ENCODE results near the gene ARHGAP26.
"Not testable (repeated sequence)": the region's sequence is repeated elsewhere in the genome, so short reads cannot be mapped to it uniquely, and the experiment has no call there.

The ARHGAP26 gene

GRCh38 chr5:143199843-143200242, 429.7 kb downstream of the ARHGAP26 start:
- DNase-seq: no peak

DNA sequence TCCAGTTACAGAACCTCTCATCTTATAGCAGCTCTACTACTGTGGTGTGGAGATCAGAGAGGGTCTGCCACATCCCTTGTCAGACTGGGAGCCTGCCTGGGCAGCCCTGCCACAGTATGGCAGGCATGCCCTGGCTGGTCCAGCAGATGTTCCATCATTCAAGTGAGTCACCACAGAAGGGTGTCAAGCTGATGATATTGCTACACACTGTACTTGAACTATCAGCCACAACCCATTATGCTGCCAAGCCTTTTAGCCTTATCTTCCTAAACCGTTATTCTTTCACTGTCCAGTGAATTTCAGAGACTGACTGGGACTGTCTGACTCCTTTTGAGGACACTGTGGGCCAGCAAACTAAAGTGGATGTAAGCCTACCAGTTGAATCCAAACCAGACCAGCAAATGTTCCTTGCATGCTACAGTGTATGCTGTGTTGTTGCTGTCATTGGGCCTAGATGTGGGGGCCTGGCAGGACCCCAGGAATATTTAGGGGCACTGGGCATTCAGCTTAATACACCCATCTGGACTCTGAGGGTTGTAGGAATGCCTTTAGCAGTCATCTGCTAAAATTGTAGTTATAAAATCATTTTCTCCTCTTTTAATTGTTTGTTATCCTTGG, 430.7 kb downstream of the ARHGAP26 start:
- no peak for DNase-seq

DNA sequence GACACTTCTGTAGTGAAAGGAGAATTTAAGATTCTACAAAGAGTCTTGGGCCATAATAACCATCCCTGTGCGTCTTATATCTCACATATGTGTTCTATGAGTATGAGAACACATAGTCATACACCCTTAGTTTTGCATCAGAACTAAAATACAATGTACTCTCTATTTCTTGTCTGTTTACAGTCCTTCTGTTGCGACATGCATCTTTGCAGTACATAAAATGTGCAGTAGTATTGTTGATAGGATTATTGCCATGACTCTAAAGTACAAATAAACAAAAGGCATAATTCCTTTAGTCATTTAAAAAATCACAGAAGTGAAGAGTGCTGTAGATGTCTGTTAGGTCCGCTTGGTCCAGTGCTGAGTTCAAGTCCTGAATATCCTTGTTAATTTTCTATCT, 431.4 kb downstream of the ARHGAP26 start:
- no peak for DNase-seq

DNA sequence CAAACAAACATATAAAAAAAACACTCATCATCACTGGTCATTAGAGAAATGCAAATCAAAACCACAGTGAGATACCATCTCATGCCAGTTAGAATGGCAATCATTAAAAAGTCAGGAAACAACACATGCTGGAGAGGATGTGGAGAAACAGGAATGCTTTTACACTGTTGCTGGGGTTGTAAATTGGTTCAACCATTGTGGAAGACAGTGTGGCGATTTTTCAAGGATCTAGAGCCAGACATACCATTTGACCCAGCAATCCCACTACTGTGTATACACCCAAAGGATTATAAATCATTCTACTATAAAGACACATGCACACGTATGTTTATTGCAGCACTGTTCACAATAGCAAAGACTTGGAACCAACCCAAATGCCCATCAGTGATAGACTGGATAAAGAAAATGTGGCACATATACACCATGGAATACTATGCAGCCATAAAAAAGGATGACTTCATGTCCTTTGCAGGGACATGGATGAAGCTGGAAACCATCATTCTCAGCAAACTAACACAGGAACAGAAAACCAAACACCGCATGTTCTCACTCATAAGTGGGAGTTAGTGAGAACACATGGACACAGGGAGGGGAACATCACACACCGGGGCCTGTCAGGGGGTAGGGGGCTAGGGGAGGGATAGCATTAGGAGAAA, 433.3 kb downstream of the ARHGAP26 start:
- DNase-seq: not testable (repeated sequence)

DNA sequence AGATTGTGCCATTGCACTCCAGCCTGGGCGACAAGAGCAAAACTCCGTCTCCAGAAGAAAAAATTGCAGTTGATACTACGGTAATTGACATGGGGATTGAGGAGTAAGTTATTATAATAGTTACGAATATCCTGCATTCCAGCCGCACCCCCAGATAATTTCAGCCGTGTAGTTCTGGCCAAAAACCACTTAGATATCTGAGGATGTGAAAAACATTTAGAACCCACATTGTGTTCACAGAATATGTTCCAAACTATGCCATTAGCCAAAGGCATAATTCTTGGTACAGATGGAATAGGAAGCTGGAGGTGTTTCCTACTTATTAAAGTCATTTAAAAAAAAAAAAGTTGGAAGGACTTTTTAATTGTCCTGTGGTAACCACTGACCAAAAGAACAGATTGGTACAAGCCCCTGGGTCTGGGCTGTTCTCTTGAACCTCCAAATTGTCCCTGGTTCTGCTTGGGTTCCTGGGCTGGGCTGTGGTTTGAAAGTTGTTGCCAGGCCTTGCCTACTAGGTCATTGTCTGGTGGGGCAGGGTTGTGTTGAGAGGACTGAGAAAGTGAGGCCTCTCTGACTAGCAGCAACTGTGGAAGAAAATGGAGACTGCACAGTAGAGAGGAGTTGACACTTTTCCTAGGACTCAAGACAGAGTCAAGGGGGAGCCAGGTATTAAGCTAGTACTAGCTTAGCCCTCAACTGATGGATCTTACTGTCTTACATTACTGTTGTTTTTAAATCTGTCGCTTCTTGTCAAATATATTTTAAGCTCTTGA, 434.5 kb downstream of the ARHGAP26 start:
- no peak for DNase-seq

- DNase-seq: no peak
Measured at GRCh38 chr5:143205386-143205785, 435.2 kb downstream of the ARHGAP26 start.

DNA sequence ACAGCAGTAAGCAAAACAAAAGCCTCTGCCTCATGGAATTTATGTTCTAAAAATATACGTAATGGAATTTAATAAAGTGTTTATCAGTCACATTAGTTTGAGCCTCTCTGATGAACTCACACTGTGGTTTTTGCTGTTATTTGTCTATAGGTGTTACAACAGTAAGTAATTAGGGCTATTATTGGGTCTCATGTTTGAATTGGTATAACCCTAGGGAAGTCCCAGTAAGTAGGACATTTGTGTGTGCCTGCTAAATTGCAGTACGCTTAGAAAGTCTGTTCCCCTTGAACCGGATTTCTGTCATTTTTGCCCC, 435.7 kb downstream of the ARHGAP26 start:
- no peak for DNase-seq

DNA sequence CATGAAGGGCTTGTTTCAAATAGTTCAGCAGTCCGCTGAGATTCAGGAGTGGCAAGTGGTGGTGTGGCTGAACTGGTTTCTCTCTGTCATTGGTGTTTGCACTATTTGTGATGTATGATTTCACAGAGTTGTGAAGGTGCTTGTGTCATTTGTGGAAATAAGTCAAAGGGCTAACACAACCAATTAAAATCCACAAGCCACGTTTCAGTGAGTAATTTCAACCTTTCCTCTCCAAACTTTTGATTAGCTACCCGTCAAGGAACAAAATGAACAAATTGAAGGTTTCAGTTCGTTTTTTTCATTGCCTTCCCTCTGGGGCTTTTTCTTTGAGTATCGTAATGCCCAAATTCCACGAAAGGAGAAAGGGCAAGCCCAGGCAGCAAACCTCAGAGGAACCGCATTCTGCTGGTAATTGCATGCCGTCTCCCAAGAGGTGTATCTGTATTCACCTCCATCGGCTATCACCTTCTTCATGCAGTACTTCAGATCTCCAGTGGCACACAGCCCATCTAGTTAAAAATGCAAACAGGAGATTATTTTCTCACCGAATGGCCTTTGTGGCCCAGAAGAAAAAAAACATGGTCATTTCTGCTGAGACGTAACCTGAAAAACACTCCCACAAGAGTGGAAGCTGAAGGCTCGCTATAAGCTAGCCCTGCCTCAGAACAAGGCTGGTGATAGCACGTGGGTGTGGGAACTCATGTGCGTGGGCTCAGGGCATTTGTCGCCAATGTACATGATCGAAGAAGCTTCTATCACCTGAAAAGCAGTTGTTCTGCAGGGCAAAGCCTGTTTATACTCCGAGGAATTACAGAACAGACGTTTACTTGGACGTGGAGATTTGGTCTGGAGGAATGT, 436.2 kb downstream of the ARHGAP26 start:
- DNase-seq: no peak

DNA sequence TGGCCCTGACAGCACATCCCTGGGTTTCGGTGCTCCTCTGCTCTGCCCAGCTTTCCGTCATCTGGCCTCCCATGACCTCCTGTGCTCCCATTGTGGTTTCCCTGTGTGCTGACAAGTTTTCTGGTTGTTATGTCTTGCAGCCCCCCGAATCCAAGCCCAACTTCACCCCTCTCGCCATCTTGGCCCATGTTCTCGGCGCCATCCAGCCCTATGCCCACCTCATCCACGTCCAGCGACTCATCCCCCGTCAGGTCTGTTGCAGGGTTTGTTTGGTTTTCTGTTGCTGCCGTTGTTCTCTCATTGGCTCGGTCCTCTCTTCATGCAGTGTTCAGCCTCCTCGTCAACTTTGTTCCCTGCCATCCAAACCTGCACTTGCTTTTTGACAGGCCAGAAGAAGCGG, 436.9 kb downstream of the ARHGAP26 start:
- DNase-seq: no peak

DNA sequence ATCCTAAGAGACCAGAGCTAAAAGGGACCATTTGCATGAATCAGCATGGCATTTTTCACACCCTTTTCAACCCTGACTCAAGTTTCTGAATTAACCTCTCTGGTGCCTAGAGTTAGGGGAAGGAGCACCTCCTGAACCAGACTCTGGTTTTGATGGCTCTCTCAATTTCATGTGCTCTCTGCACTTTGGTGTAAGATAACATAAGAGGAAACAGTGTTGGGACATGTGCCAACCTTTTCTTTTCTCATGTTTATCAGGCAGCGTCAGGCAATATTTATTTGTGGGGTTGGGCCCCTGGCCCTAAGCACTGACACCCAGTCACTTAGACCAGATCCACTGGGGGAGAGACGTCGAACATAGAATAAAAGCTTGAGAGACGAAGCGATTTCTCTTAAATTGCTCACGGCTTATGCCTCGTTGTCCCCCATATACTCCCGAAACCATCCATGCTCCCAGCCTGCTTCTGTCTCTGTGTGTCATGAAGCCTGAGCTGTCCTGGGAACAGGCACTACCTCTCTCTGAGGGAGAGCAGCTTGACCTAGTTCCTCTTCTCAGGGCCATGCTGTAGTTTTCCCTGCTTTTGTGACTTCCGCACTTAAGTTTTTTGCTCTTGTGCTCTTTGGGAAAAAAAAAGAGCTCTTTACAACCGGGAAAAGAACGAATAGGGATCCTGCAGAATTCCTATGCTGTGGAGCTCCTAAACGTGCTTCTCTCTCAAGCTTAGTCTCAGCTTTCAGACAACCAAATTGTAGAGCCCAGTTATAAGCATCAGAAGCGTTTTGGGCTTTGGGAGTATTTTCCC, 437.6 kb downstream of the ARHGAP26 start:
- DNase-seq: no peak

DNA sequence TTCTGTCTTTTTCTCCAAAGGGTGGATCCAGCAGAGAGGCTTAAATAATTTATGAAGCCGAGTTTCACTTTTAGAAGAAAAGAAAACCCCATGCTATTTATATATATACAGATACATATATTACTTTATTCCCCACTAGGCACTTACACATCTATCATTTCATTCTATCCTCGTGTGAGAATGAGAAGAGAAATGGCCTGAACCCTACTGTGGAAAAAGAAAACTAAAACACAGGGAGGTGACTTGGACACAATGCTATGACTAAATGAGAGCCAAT, 438.1 kb downstream of the ARHGAP26 start:
- DNase-seq: no peak

DNA sequence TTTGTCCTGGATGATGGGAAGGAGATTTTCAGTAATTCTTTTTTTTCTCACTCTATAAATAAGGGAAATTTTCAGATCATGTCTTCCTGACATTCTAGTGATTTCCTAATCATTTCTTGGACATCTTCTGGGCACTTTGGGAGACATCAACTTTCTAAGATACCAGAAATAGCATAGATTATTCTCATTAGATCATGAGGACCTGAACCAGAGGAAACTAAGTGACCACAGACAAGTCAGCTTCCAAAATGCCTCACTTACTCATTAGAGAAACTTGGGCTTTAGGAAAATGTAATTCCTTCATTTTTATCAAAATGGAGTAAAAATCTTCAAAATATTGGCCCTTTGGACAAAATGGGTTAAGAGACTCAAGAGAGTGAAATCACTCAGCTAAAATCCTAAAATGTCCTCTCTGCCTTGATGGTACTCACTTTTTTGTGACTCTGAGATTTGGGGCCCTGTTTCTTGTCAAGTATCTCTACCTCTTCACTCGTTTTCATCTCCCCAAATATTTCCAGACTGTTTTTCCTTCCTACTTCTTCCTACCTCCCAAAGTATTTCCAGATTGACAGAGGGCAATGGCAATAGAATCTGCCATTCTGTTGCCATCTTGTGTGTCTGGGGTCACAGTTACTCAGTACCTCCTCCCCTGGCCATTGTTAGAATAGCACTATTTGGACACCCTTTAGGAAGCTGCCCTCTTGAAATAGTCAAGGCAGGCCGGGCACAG, 438.8 kb downstream of the ARHGAP26 start:
- DNase-seq: no peak

DNA sequence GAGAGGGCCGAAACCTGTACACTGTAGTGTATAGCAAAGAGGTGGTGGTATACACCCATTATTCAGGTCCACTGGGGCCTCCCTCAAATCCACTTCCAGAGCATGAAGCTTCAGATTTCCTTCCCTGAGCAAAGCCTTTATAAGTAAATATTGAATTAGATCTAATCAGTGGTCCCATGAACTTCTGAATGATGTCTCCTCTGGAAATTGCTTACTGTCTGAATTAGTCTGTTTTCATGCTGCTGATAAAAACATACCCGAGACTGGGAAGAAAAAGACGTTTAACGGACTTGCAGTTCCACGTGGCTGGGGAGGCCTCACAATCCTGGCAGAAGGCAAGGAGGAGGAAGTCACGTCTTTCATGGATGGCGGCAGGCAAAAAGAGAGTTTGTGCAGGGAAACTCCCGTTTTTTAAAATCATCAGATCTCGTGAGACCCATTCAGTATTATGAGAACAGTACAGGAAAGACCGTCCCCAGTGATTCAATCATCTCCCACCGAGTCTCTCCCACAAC, 439.8 kb downstream of the ARHGAP26 start:
- DNase-seq: no peak

DNA sequence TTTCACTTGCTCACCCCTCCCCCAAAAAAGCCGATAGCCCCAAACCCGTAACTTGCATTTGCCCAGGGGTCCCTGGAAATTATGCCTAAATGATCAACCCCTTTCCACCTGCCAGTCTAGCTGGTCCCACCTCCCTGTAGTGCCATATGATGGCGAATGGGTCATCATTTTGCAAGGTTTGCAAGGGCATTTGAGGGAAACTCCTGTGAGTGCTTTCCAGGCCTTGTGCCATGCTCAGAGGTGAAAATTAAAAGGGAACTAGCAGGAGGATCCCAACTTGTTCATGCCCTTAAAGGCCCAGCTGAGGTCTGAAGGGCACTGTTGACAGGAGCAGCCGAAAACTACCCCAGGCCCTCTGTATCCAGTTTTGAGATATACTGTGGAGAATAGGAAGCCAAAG, 440.4 kb downstream of the ARHGAP26 start:
- no peak for DNase-seq

GRCh38 chr5:143212261-143212660, 442.1 kb downstream of the ARHGAP26 start:
- DNase-seq: no peak

GRCh38 chr5:143213231-143213850, 443.2 kb downstream of the ARHGAP26 start:
- DNase-seq: no peak

DNA sequence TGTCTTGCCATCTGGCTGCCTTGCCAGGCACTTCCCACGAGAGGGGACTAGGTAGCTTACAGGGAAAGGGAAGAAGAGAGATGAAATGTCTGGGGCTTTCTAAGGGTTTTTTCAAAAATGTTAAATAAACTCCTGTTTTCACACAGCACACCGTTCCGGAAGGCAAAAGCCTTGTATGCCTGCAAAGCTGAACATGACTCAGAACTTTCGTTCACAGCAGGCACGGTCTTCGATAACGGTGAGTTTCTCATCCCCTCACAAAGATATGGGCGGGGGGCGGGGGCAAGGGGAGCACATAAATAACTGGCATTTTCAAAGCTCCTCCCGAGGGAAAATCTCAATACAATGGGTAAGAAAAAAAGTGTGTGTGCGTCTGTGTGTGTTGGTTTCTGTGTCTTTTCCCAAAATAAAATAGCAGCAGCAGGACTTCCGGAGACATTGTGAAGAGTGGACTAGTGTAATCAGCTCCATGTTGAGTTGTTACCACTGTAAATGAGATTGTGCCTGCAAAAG, 443.7 kb downstream of the ARHGAP26 start:
- no peak for DNase-seq

DNA sequence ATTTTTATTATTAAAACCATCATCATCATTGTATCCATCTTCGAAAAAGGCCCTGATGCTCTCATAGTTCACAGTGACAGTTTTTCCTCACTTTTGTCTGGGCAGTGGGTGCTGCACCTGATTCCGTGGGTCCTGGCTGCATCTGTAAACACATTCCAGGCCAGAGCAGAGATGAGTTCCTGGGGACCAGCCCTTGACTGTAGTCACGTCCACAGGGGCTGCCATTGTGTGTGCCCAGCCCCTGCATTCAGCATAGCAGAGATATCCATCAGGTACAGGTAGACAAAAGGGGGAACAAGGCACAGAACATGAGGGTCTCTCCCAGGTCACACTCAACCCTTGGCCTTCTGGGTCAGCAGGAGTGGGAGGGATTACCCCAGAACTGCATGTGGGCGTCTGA, 444.3 kb downstream of the ARHGAP26 start:
- DNase-seq: no peak

DNA sequence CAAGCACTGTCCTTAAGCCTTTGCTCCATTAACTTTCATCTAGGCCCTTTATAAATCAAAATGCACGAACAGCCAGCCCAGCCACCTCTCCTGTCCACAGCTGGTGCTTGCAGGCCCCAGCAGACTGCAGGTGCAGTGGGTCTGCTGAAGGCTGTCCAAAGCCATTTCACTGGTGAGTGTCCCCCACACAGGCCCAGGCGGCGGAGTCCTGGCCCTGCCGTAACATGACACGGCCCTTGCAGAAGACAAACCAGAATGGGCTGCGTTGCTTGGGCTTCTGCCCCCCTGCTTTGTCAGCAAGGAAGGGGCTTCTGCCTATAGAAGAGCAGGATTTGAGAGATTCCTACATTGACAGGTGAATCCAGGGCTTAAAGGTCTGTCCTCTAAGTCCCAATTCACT, 444.7 kb downstream of the ARHGAP26 start:
- no peak for DNase-seq

DNA sequence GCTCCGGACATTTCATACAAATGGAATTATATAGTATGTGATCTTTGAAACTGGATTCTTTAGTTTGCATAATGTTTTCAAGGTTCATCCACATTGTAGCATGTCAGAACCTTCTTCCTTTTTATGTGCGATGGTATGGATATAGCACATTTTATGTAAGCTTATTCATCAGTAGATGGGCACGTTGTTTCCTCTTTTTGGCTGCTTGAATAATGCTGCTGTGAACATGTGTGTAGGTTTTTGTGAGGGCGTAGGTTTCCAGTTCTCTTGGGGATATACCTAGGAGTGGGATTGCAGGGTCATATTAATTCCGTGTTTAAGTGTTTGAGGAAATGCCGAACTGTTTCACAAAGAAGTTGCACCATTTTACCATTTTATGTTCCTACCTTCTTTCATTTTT, 445.5 kb downstream of the ARHGAP26 start:
- DNase-seq: no peak

DNA sequence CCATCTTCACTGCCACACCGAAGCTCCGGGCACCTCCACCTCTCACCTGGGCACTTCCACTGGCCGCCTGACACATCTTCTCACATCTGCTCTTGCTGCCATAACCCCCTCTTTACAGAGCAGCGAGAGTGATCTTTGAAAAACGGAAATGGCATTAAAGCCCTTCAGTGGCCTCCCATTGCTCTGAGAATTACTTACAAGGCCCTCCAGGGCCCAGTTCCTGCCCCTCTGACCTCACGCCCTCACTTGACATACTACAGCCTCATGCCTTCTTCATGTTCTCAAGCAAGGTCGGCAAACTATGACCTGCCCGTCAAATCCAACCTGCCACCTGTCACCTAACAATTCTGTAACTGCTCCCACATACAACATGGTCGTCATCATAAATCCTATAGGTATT, 446.0 kb downstream of the ARHGAP26 start:
- no peak for DNase-seq
